ENCODE data around the gene SNRPF.

Gene SNRPF

DNA sequence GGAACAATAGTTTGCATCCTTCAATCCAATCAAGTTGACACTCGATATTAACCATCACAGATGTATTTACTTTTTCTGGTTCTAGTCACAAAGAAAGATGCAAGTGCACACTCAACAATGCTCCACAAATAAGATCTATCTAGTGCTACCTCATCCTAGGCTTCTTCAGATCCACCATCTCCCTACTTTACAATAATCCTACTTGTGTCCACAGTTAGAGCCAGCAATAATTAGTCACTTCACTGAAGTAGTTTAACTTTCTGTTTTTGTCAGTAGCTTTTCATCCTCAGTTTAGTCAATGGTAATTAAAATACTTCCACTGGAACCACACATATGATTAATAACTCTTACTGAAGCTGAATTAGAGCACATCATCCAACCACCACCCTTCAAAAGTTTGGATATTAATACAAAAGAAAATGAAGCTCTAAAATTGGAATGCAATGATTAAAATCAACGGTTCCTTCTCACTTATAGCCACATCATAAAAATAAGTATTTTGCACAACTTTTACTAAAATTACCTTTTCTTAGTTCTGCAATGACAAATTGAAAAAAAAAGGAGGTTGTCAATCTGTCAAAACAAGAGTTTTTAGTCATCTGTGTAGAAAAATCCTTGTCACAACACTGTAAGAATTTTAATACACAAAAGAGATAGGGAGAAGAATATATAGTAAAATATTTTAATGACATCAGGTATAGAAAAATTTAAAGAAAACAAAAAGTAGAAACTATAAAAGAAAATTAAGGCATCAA lies 28.2 kb upstream of the SNRPF start:
- H3K27me3 ChIP-seq (ENCODE audit: insufficient read depth, poor library complexity, severe bottlenecking): peaks cover 18% of the 10 kb centered on the region
- no peak for TF ChIP-seq GABPA (IDR thresholded peaks at IDR 0.05; ENCODE audit: low read depth)
- TF ChIP-seq POLR2AphosphoS5 (IDR thresholded peaks at IDR 0.05; ENCODE audit: low read depth): no peak
- no peak for TF ChIP-seq CTCF (IDR thresholded peaks at IDR 0.05; ENCODE audit: insufficient read depth, low read length)
- no peak for TF ChIP-seq SPI1 (IDR thresholded peaks at IDR 0.05; ENCODE audit: borderline replicate concordance, low read depth)
- no peak for TF ChIP-seq REST (IDR thresholded peaks at IDR 0.05; ENCODE audit: insufficient replicate concordance, low read depth)
- no peak overlapping the region for H3K4me3 ChIP-seq (replicated peaks; ENCODE audit: insufficient read depth, low read length)
- no peak for DNase-seq (ENCODE audit: low read depth in 1 of 2, low spot score in 1 of 2)
- no peak overlapping the region for H3K27ac ChIP-seq (replicated peaks)

DNA sequence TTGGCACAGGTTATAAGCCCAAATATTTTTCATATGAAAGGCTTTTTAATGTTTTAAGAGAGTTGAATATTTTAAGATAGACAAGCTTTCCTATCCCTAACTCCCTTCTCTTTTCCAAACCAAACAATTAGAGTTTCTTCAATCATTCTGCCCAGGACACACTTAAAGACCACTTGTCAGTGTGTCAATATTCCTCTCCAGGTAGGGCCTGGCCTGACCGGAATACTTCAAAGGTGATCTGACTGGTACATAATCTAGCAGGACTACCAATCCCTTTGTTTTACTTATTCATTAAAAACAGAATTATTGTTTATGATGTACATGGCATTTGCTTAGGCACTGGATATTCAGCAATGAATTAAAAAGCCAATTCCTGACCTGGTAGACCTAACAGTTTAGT lies 24.2 kb upstream of the SNRPF start:
- no peak for DNase-seq (ENCODE audit: low read depth in 1 of 2, low spot score in 1 of 2)
- TF ChIP-seq POLR2AphosphoS5 (IDR thresholded peaks at IDR 0.05; ENCODE audit: low read depth): no peak
- no peak for TF ChIP-seq REST (IDR thresholded peaks at IDR 0.05; ENCODE audit: insufficient replicate concordance, low read depth)
- TF ChIP-seq CTCF (IDR thresholded peaks at IDR 0.05; ENCODE audit: insufficient read depth, low read length): no peak
- no peak for TF ChIP-seq SPI1 (IDR thresholded peaks at IDR 0.05; ENCODE audit: borderline replicate concordance, low read depth)
- TF ChIP-seq GABPA (IDR thresholded peaks at IDR 0.05; ENCODE audit: low read depth): no peak
- Histone ChIP-seq H3K4me3 (replicated peaks; ENCODE audit: insufficient read depth, low read length) (no peak overlapping the region), H3K27ac (replicated peaks) (no peak overlapping the region), H3K27me3 (ENCODE audit: insufficient read depth, poor library complexity, severe bottlenecking) (peaks cover 19% of the 10 kb centered on the region)

DNA sequence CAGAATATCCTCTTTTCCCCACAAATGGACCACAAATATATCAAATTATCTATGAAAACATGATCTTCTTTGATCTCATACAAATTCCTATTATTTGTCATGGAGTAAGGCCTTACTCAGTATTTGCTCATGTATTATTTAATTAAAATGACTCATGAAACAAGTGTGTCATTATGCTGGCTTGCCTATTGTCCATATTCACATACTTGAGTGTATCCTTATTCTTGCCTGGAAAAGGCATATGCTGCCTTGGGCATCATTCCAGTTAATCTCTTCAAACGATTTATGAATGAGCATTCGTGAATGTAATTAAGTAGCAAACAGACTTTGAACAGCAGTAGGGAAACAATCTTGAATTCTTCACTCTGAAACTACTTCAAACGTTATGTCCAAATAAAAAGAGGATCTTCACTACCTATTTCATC lies 22.6 kb upstream of the SNRPF start:
- H3K27me3 ChIP-seq (ENCODE audit: insufficient read depth, poor library complexity, severe bottlenecking): peaks cover 17% of the 10 kb centered on the region
- H3K4me3 ChIP-seq (replicated peaks; ENCODE audit: insufficient read depth, low read length): no peak overlapping the region
- TF ChIP-seq SPI1 (IDR thresholded peaks at IDR 0.05; ENCODE audit: borderline replicate concordance, low read depth): no peak
- no peak for TF ChIP-seq REST (IDR thresholded peaks at IDR 0.05; ENCODE audit: insufficient replicate concordance, low read depth)
- H3K27ac ChIP-seq (replicated peaks): no peak overlapping the region
- no peak for DNase-seq (ENCODE audit: low read depth in 1 of 2, low spot score in 1 of 2)

Data from HL-60 (cell line).